K562 (cell line): ENCODE data around the gene NDUFB5. TPM values are rescaled to one million over a fixed set of nuclear protein-coding genes. Genes with fewer than 3 reads are reported as not detected.

Experiments
- CBX5 ChIP-seq: IDR thresholded peaks from 2 replicates; pipeline ENCODE4 v1.6.1; 2014; ENCODE audit warnings: low read depth, borderline replicate concordance
- EP300 ChIP-seq: IDR thresholded peaks from 2 replicates; pipeline ENCODE4 v1.6.1; 2012; ENCODE audit warnings: low read length, improper control_type of control experiment
- GATAD2A ChIP-seq: fragments of 450-650 bp; IDR thresholded peaks from 2 replicates; pipeline ENCODE4 v1.6.1; 2017
- NFRKB ChIP-seq: fragments of 450-650 bp; IDR thresholded peaks from 2 replicates; pipeline ENCODE4 v1.6.1; 2016; ENCODE audit warnings: low read depth
- RBM15 ChIP-seq: fragments of 200-400 bp; formaldehyde crosslinking; IDR thresholded peaks from 2 replicates; pipeline ENCODE4 v1.6.1; 2018; ENCODE audit warnings: mild to moderate bottlenecking, low read length, moderate library complexity; ENCODE audit not compliant: insufficient read depth
- SMAD4 ChIP-seq: fragments of 250-450 bp; sonication (Bioruptor Pico); conservative IDR thresholded peaks from 2 replicates; pipeline ENCODE4 v1.8.0; 2021; ENCODE audit warnings: inconsistent platforms, mild to moderate bottlenecking, moderate library complexity
- STAG1 ChIP-seq: sonication (generic); formaldehyde crosslinking; IDR thresholded peaks from 2 replicates; pipeline ENCODE4 v1.5.0; 2020; ENCODE audit warnings: missing genetic modification reagents, borderline replicate concordance
- TAF7 ChIP-seq: fragments of 450-650 bp; IDR thresholded peaks from 2 replicates; pipeline ENCODE4 v1.6.1; 2016; ENCODE audit warnings: missing genetic modification characterization, missing compliant biosample characterization
- TCF7L2 ChIP-seq: fragments of 150-350 bp; IDR thresholded peaks from 2 replicates; pipeline ENCODE4 v1.6.1; 2016; ENCODE audit warnings: low read depth, mild to moderate bottlenecking, low read length, moderate library complexity
- polyA plus RNA-seq, 8 experiments: library from polyadenylated mRNA; depleted of rRNA in 4 of 8; stranded (reverse) in 5 of 8; unstranded in 3 of 8; fragments of >200 nt; fragmentation: Nextera tagmentation in 2 of 8; fragmentation: Illumina TruSeq in 1 of 8; extraction: Ambion mirVana in 2 of 8; extraction: Trizol in 1 of 8; gene quantifications; 2 replicates each; pipeline versions ENCODE4 v1.2.1 to v1.2.3, GENCODE V29; 2011 to 2014; ENCODE audit warnings: inconsistent platforms in 1 of 8, missing spikeins in 1 of 8
- total RNA-seq, 7 experiments: library from RNA; depleted of rRNA in 6 of 7; stranded (reverse); fragments of >200 nt in 6 of 7; fragmentation: Illumina TruSeq in 2 of 7; extraction: Trizol in 2 of 7; gene quantifications; 2 replicates each; pipeline versions ENCODE4 v1.2.1 to v1.2.3, GENCODE V29; 2011 to 2021; ENCODE audit warnings: low replicate concordance in 1 of 7
- TF ChIP-seq, protein P1 (sequence below): sonication (generic); formaldehyde crosslinking; IDR thresholded peaks from 2 replicates; pipeline ENCODE4 v1.5.0; 2020; ENCODE audit warnings: missing genetic modification reagents
- TF ChIP-seq, protein P2 (sequence below): fragments of 450-650 bp; IDR thresholded peaks from 2 replicates; pipeline ENCODE4 v1.6.1; 2016; ENCODE audit warnings: mild to moderate bottlenecking, moderate library complexity
- TF ChIP-seq, protein P3 (sequence below): fragments of 450-650 bp; conservative IDR thresholded peaks from 2 replicates; pipeline ENCODE4 v1.6.1; 2016; ENCODE audit warnings: missing genetic modification characterization, low read depth, mild to moderate bottlenecking, control low read depth, missing compliant biosample characterization
- TF ChIP-seq, protein P4 (sequence below): sonication (generic); IDR thresholded peaks from 2 replicates; pipeline ENCODE4 v1.6.1; 2016

Gene NDUFB5
- total and polyA plus RNA-seq, 9 of the 15 experiments (the other 6 are each of a cell fraction or from before 2014, with no cell fraction given): 128 to 466 (median 176) TPM

DNA sequence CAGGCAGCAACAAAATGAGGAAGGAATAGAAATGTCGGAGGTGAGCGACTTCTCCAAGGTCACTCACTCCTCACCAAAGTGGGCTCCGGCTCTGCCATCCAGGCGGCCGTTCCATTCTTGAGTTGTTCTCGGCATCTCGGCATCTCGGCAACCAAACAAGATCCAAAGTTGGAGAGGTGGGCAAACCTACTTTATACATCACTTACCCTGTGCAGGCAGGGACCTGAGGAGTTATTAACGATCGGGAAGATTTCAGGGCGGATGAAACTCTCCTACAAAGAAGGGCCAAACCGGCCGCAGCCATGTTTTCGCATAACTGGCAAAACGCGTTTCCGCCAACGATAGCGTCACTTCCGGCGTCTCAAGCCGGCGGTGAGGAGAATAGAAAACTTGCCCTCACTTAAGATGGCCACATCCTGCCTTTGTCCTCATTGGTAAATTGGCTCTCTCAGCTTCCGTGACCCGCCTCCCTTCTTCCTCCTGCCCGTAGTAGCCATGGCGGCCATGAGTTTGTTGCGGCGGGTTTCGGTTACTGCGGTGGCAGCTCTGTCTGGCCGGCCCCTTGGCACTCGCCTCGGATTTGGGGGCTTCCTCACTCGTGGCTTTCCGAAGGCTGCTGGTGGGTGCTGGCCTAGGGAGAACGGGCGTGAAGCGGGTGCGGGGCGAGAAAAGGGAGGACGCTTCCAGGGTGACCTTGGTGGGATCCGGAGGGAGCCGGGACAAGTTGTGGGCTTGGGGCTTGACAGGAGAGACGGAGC lies at the start of gene NDUFB5, which contains the start of gene MRPL47 (continued):
- TF ChIP-seq TCF7L2 (no peak), NFRKB (peak; percentile 100), RBM15 (no peak), CBX5 (no peak), EP300 (peak; percentile 35; the same call in 1 of the 2 replicates), GATAD2A (no peak), SMAD4 (CRISPR knock-in tag) (peak; percentile 55; the same call in 1 of the 2 replicates), STAG1 (CRISPR knock-in tag) (no peak), TAF7 (peak; percentile 86)
- TF ChIP-seq, protein P1, sequence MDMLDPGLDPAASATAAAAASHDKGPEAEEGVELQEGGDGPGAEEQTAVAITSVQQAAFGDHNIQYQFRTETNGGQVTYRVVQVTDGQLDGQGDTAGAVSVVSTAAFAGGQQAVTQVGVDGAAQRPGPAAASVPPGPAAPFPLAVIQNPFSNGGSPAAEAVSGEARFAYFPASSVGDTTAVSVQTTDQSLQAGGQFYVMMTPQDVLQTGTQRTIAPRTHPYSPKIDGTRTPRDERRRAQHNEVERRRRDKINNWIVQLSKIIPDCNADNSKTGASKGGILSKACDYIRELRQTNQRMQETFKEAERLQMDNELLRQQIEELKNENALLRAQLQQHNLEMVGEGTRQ (CRISPR knock-in tag): no peak
- TF ChIP-seq, protein P2, sequence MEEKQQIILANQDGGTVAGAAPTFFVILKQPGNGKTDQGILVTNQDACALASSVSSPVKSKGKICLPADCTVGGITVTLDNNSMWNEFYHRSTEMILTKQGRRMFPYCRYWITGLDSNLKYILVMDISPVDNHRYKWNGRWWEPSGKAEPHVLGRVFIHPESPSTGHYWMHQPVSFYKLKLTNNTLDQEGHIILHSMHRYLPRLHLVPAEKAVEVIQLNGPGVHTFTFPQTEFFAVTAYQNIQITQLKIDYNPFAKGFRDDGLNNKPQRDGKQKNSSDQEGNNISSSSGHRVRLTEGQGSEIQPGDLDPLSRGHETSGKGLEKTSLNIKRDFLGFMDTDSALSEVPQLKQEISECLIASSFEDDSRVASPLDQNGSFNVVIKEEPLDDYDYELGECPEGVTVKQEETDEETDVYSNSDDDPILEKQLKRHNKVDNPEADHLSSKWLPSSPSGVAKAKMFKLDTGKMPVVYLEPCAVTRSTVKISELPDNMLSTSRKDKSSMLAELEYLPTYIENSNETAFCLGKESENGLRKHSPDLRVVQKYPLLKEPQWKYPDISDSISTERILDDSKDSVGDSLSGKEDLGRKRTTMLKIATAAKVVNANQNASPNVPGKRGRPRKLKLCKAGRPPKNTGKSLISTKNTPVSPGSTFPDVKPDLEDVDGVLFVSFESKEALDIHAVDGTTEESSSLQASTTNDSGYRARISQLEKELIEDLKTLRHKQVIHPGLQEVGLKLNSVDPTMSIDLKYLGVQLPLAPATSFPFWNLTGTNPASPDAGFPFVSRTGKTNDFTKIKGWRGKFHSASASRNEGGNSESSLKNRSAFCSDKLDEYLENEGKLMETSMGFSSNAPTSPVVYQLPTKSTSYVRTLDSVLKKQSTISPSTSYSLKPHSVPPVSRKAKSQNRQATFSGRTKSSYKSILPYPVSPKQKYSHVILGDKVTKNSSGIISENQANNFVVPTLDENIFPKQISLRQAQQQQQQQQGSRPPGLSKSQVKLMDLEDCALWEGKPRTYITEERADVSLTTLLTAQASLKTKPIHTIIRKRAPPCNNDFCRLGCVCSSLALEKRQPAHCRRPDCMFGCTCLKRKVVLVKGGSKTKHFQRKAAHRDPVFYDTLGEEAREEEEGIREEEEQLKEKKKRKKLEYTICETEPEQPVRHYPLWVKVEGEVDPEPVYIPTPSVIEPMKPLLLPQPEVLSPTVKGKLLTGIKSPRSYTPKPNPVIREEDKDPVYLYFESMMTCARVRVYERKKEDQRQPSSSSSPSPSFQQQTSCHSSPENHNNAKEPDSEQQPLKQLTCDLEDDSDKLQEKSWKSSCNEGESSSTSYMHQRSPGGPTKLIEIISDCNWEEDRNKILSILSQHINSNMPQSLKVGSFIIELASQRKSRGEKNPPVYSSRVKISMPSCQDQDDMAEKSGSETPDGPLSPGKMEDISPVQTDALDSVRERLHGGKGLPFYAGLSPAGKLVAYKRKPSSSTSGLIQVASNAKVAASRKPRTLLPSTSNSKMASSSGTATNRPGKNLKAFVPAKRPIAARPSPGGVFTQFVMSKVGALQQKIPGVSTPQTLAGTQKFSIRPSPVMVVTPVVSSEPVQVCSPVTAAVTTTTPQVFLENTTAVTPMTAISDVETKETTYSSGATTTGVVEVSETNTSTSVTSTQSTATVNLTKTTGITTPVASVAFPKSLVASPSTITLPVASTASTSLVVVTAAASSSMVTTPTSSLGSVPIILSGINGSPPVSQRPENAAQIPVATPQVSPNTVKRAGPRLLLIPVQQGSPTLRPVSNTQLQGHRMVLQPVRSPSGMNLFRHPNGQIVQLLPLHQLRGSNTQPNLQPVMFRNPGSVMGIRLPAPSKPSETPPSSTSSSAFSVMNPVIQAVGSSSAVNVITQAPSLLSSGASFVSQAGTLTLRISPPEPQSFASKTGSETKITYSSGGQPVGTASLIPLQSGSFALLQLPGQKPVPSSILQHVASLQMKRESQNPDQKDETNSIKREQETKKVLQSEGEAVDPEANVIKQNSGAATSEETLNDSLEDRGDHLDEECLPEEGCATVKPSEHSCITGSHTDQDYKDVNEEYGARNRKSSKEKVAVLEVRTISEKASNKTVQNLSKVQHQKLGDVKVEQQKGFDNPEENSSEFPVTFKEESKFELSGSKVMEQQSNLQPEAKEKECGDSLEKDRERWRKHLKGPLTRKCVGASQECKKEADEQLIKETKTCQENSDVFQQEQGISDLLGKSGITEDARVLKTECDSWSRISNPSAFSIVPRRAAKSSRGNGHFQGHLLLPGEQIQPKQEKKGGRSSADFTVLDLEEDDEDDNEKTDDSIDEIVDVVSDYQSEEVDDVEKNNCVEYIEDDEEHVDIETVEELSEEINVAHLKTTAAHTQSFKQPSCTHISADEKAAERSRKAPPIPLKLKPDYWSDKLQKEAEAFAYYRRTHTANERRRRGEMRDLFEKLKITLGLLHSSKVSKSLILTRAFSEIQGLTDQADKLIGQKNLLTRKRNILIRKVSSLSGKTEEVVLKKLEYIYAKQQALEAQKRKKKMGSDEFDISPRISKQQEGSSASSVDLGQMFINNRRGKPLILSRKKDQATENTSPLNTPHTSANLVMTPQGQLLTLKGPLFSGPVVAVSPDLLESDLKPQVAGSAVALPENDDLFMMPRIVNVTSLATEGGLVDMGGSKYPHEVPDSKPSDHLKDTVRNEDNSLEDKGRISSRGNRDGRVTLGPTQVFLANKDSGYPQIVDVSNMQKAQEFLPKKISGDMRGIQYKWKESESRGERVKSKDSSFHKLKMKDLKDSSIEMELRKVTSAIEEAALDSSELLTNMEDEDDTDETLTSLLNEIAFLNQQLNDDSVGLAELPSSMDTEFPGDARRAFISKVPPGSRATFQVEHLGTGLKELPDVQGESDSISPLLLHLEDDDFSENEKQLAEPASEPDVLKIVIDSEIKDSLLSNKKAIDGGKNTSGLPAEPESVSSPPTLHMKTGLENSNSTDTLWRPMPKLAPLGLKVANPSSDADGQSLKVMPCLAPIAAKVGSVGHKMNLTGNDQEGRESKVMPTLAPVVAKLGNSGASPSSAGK: no peak
- TF ChIP-seq, protein P3, sequence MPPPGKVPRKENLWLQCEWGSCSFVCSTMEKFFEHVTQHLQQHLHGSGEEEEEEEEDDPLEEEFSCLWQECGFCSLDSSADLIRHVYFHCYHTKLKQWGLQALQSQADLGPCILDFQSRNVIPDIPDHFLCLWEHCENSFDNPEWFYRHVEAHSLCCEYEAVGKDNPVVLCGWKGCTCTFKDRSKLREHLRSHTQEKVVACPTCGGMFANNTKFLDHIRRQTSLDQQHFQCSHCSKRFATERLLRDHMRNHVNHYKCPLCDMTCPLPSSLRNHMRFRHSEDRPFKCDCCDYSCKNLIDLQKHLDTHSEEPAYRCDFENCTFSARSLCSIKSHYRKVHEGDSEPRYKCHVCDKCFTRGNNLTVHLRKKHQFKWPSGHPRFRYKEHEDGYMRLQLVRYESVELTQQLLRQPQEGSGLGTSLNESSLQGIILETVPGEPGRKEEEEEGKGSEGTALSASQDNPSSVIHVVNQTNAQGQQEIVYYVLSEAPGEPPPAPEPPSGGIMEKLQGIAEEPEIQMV: no peak
- TF ChIP-seq, protein P4, sequence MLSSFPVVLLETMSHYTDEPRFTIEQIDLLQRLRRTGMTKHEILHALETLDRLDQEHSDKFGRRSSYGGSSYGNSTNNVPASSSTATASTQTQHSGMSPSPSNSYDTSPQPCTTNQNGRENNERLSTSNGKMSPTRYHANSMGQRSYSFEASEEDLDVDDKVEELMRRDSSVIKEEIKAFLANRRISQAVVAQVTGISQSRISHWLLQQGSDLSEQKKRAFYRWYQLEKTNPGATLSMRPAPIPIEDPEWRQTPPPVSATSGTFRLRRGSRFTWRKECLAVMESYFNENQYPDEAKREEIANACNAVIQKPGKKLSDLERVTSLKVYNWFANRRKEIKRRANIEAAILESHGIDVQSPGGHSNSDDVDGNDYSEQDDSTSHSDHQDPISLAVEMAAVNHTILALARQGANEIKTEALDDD: no peak
